IgD-negative memory B cell (primary cell): ENCODE data around the gene TGM3. TPM values are rescaled to one million over a fixed set of nuclear protein-coding genes. Genes with fewer than 3 reads are reported as not detected.
"Not testable (repeated sequence)": the region's sequence is repeated elsewhere in the genome, so short reads cannot be mapped to it uniquely, and the experiment has no call there.

Experiments
- H3K27ac Mint-ChIP-seq, 3 donors: one replicate each; pipeline ENCODE4 v1.8.0; 2020 to 2022; ENCODE audit warnings: mild to moderate bottlenecking in 3 of 3, mixed read lengths in 3 of 3, moderate library complexity in 1 of 3
- H3K27me3 Mint-ChIP-seq: one replicate; pipeline ENCODE4 v1.8.0; 2021; ENCODE audit warnings: mixed read lengths
- H3K36me3 Mint-ChIP-seq: one replicate; pipeline ENCODE4 v1.8.0; 2020; ENCODE audit warnings: mild to moderate bottlenecking, mixed read lengths
- H3K4me1 Mint-ChIP-seq, 3 donors: one replicate each; pipeline ENCODE4 v1.8.0; 2020 to 2022; ENCODE audit warnings: mixed read lengths in 3 of 3, mild to moderate bottlenecking in 1 of 3
- H3K4me3 Mint-ChIP-seq, 4 donors: one replicate each; pipeline ENCODE4 v1.8.0; 2020 to 2022; ENCODE audit warnings: mild to moderate bottlenecking in 4 of 4, mixed read lengths in 4 of 4, moderate library complexity in 3 of 4
- H3K9me3 Mint-ChIP-seq, 3 donors: one replicate each; pipeline ENCODE4 v1.8.0; 2020 to 2021; ENCODE audit warnings: mixed read lengths in 3 of 3, mild to moderate bottlenecking in 1 of 3
- polyA plus RNA-seq: library from polyadenylated mRNA; unstranded; fragments of 300-500 nt; fragmentation: Illumina TruSeq; gene quantifications from one replicate; pipeline ENCODE4 v1.2.3, GENCODE V29; 2021

The TGM3 gene
- polyA plus RNA-seq = not detected

DNA sequence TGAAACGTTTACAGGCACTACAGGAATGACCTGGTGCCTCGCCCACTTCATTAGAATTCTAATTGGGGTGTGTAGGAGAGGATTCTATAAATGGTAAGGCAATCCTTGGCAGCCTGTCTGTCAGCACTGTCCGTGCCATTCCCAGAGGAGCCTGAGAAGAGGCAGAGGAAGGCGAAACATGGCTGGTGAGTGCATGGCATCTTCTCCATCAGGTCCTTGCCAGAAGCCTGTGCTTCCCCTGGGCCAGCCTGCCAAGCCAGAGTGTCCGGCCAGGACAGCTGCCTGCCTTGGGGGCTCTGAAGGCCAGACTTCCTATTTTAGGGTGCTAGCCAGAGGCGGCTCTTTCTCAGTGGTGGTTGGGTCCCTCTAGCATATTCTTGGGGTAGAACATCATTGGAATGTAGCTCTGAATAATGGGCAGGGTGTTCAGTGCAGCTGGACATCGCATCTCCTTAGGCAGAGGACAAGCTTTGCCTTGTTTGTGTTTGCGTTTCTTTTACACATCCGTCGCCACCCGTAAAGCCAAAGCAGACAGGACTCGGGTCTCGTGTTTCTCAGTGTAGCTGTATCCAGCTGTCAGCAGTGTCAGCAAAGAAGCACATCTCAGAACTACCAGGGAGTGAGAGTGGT is at the start of gene TGM3:
Gene TGM3 (plus strand): TSS at position 116 of the 630 bp plus-strand sequence. CDS start 63 bp downstream, at position 179.
- Mint-ChIP-seq H3K4me1 (peaks cover 4 to 6% (median 4%) of the 10 kb centered on the region in 3 donors), H3K27me3 (no peaks in the 10 kb centered on the region), H3K27ac (no peak within 1 kb of the TSS), H3K36me3 (no peaks in the 10 kb centered on the region), H3K4me3 (no peak within 1 kb of the TSS), H3K9me3 (no peaks in the 10 kb centered on the region)

GRCh38 chr20:2246069-2246491 is 49.7 kb upstream of the TGM3 start:
- H3K4me1 Mint-ChIP-seq = no peaks in the 10 kb centered on the region

DNA sequence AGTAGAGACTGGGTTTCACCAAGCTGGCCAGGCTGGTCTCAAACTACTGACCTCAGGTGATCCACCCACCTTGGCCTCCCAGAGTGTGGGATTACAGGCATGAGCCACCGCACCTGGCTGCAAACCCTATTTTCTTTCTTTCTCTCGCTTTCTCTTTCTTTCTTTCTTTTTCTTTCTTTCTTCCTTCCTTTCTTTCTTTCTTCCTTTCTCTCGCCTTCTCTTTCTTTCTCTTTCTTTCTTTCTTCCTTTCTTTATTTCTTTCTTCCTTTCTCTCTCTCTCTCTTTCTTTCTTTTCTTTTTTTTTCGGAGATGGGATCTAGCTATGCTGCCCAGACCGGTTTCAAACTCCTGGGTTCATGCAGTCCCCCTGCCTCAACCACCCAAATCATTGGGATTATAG is 47.0 kb upstream of the TGM3 start:
- H3K36me3 Mint-ChIP-seq = no peaks in the 10 kb centered on the region
- no peaks in the 10 kb centered on the region for H3K4me1 Mint-ChIP-seq
- peaks cover 11% of the 10 kb centered on the region for H3K27me3 Mint-ChIP-seq
- no peak overlapping the region for H3K4me3 Mint-ChIP-seq
- peak overlapping the region in 1 of 3 donors; percentile 49 for H3K27ac Mint-ChIP-seq
- H3K9me3 Mint-ChIP-seq = no peaks in the 10 kb centered on the region

More at GRCh38 chr20:2246069-2246491, 49.7 kb upstream of the TGM3 start:
- Mint-ChIP-seq H3K27me3 (peaks cover 11% of the 10 kb centered on the region), H3K36me3 (peaks cover 1% of the 10 kb centered on the region), H3K27ac (no peak overlapping the region), H3K4me3 (no peak overlapping the region), H3K9me3 (no peaks in the 10 kb centered on the region)

GRCh38 chr20:2249935-2250334 is 45.9 kb upstream of the TGM3 start:
- Mint-ChIP-seq H3K9me3 (no peaks in the 10 kb centered on the region), H3K36me3 (no peaks in the 10 kb centered on the region), H3K27me3 (peaks cover 11% of the 10 kb centered on the region)

DNA sequence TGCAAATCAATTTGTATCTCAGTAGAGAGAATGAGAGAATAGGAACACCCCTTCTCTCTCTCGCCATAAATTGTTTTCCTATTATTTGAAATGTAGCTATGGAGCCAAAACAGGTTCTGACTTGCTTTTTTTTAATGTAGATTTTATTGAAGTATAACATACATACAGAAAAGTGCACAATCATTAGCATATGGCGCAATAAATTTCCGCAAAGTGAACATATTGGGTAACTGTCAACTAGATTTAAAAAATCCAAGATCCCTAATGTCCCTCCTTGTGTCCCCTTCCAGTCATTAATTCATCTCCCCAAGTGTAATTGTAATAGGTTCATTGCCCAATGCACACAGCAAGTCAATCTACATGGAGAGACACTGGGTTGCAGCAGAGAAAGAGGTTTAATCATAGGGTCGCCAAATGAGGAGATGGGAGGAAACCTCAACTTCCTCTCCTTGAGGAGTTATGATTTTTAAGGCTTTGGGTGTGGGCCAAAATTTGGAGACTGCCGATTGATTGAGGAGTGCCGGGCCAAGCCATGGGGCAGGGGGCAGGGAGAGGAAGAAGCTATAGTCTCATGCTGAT is 43.3 kb upstream of the TGM3 start:
- peaks cover 0 to 1% (median 0%) of the 10 kb centered on the region in 3 donors for H3K4me1 Mint-ChIP-seq
- no peaks in the 10 kb centered on the region for H3K36me3 Mint-ChIP-seq
- no peak overlapping the region for H3K4me3 Mint-ChIP-seq
- H3K27me3 Mint-ChIP-seq = peaks cover 9% of the 10 kb centered on the region
- no peak overlapping the region for H3K27ac Mint-ChIP-seq
- no peaks in the 10 kb centered on the region for H3K9me3 Mint-ChIP-seq

More at GRCh38 chr20:2249935-2250334, 45.9 kb upstream of the TGM3 start:
- Mint-ChIP-seq H3K4me3 (no peak overlapping the region), H3K27ac (no peak overlapping the region), H3K4me1 (no peaks in the 10 kb centered on the region)

- Mint-ChIP-seq H3K27ac (no peak overlapping the region), H3K9me3 (no peaks in the 10 kb centered on the region), H3K36me3 (no peaks in the 10 kb centered on the region), H3K4me1 (peaks cover 0 to 1% (median 0%) of the 10 kb centered on the region in 3 donors), H3K27me3 (peaks cover 8% of the 10 kb centered on the region), H3K4me3 (no peak overlapping the region)
Measured at GRCh38 chr20:2253256-2253655, 42.5 kb upstream of the TGM3 start.

DNA sequence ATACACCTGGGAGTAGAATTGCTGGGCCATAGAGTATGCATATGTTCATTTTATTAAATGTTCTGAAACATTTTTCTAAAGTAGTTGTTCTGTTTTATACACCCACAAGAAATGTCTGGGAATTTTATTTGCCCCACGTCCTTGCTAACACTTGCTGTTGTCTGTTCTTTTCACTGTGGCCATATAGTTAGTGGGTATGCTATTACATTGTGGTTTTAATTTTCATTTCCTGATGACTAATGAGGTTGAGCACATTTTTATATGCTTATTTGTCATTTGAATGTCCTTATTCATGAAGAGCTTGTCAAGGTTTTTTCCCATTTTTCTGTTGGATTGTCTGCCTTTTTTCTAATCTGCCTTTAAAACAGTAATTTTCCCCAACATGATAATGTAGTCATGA is 41.5 kb upstream of the TGM3 start:
- no peak overlapping the region for H3K4me3 Mint-ChIP-seq
- H3K4me1 Mint-ChIP-seq = peaks cover 0 to 1% (median 0%) of the 10 kb centered on the region in 3 donors
- no peaks in the 10 kb centered on the region for H3K9me3 Mint-ChIP-seq
- H3K27ac Mint-ChIP-seq = no peak overlapping the region
- H3K27me3 Mint-ChIP-seq = peaks cover 5% of the 10 kb centered on the region
- no peaks in the 10 kb centered on the region for H3K36me3 Mint-ChIP-seq

- Mint-ChIP-seq H3K27ac (no peak overlapping the region), H3K4me1 (peaks cover 0 to 1% (median 0%) of the 10 kb centered on the region in 3 donors), H3K36me3 (no peaks in the 10 kb centered on the region), H3K4me3 (peak overlapping the region in 1 of 4 donors; percentile 28), H3K27me3 (peaks cover 4% of the 10 kb centered on the region), H3K9me3 (no peaks in the 10 kb centered on the region)
Measured at GRCh38 chr20:2255926-2256531, 39.8 kb upstream of the TGM3 start.

DNA sequence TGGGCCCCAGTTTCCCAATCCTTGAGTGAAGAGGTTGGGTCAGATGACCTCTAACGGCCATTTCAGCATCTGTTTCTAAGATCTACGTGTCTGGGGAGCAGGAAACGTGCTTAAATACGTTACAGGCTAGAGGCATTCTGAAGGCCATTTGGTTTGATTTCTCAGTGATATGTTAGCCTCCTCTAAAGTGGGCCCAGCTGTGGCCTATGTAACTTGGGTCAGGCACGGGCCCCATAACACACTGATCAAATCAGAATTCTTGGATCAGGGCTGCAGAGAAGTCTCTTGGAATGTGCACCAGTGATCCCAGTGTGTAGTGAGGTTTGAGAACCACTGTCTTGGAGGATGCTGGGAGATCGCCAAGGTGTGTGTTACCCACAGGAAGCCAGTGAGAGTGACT is 36.1 kb upstream of the TGM3 start:
- H3K4me1 Mint-ChIP-seq = peaks cover 0 to 1% (median 0%) of the 10 kb centered on the region in 3 donors
- H3K9me3 Mint-ChIP-seq = no peaks in the 10 kb centered on the region
- H3K27ac Mint-ChIP-seq = no peak overlapping the region
- H3K4me3 Mint-ChIP-seq = peak overlapping the region in 1 of 4 donors; percentile 63
- peaks cover 4% of the 10 kb centered on the region for H3K27me3 Mint-ChIP-seq
- no peaks in the 10 kb centered on the region for H3K36me3 Mint-ChIP-seq

DNA sequence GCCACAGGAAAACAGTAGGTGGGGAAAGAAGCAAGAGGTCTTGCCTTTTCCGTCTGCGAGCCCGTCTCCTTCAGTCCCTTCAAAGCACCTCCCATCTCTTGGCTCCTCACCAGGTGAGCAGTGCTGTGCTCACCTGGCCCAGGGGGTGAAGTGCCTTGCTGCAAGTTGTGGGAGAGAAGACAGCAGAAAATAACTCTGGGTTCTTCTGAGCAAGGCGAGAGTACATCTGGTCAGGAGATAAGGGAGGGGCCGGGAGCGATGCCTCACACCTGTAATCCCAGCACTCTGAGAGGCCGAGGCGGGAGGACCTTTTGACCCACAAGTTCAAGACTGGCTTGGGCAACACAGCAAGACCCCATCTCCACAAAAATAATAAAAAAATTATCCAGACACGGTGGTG is 35.6 kb upstream of the TGM3 start:
- Mint-ChIP-seq H3K4me1 (peaks cover 0 to 1% (median 0%) of the 10 kb centered on the region in 3 donors), H3K4me3 (no peak overlapping the region), H3K27ac (no peak overlapping the region), H3K9me3 (no peaks in the 10 kb centered on the region), H3K27me3 (peaks cover 4% of the 10 kb centered on the region), H3K36me3 (no peaks in the 10 kb centered on the region)

DNA sequence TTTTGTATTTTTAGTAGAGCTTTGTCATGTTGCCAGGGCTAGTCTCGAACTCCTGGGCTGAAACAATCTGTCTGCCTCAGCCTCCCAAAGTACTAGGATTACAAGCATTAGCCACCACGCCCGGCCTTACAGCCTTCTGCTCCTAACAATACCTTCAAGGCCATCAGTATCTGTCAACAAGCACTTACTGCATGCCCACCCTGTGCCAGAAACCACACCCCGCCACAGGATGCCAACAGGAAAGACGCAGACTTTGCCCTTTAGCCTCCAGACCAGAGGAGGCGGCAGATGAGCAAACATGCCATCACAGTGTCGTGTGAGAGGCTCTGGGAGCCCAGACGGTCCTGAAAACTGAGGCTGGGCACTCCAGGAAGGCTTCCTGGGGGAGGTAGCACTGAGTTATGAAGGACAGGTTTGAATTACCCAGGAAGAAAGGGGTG is 34.7 kb upstream of the TGM3 start:
- Mint-ChIP-seq H3K27ac (no peak overlapping the region), H3K9me3 (no peaks in the 10 kb centered on the region), H3K27me3 (peaks cover 4% of the 10 kb centered on the region), H3K4me1 (no peaks in the 10 kb centered on the region), H3K4me3 (no peak overlapping the region), H3K36me3 (no peaks in the 10 kb centered on the region)

- H3K27ac Mint-ChIP-seq = no peak overlapping the region
Measured at GRCh38 chr20:2261629-2262028, 34.2 kb upstream of the TGM3 start.

DNA sequence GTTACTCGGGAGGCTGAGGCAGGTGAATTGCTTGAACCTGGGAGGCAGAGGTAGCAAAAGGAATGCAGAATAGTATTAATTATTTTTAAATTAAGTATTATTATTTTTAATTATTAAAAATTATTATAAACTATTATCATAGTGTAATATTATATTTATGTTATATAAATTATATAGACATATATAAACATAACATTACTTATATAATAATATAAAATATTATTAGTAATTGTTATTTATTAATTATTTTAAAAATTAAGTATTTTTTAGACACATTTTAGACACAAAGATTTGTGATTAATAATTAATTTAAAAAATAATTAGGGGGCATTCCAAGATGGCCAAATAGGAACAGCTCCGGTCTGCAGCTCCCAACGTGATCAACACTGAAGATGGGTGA is 31.7 kb upstream of the TGM3 start:
- H3K36me3 Mint-ChIP-seq = no peaks in the 10 kb centered on the region
- H3K27ac Mint-ChIP-seq = no peak overlapping the region
- peaks cover 6% of the 10 kb centered on the region for H3K27me3 Mint-ChIP-seq
- H3K9me3 Mint-ChIP-seq = peaks cover 0 to 4% (median 0%) of the 10 kb centered on the region in 3 donors
- H3K4me3 Mint-ChIP-seq = no peak overlapping the region
- no peaks in the 10 kb centered on the region for H3K4me1 Mint-ChIP-seq

More at GRCh38 chr20:2261629-2262028, 34.2 kb upstream of the TGM3 start:
- no peaks in the 10 kb centered on the region for H3K36me3 Mint-ChIP-seq
- H3K9me3 Mint-ChIP-seq = no peaks in the 10 kb centered on the region
- no peak overlapping the region for H3K4me3 Mint-ChIP-seq
- H3K4me1 Mint-ChIP-seq = no peaks in the 10 kb centered on the region
- H3K27me3 Mint-ChIP-seq = peaks cover 4% of the 10 kb centered on the region

GRCh38 chr20:2264621-2265374 is 31.0 kb upstream of the TGM3 start:
- H3K36me3 Mint-ChIP-seq, H3K4me1 Mint-ChIP-seq, H3K27me3 Mint-ChIP-seq, H3K9me3 Mint-ChIP-seq, H3K4me3 Mint-ChIP-seq, H3K27ac Mint-ChIP-seq: not testable (repeated sequence)
